ENCODE measurements around the gene HMGB4.
A peak's percentile ranks its signal among the peaks of the same experiment; 100 is the strongest.

HMGB4 gene

DNA sequence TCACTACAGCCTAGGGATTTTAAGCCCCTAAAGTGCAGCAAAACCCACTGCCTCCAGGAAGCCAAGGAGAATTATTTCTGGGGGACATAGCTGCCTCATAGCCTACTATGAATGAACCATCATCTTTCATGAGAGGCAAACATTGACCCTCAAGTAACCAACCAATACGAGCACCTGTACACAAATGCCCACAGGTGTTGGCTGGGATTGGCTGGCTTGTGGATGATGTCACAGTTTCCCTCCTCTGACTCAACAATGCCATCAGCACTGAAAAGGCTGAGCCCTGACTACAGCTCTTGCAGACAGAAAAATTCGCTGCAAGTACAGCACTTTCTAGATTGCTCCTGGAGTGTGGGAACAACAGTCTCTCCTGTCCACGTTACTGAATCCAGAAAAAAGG lies at the start of gene HMGB4:
TSS of gene HMGB4 (plus strand) at position 301 of the 400 bp plus-strand sequence. CDS start 113 bp downstream, outside the sequence.
- no peak for DNase-seq (ENCODE audit: low read depth in 2 of 2)
- H3K4me3 ChIP-seq (replicated peaks in 1 of 2; ENCODE audit: low read depth in 2 of 2, low read length in 2 of 2), result no peak within 1 kb of the TSS
- no peak for TF ChIP-seq CTCF (IDR thresholded peaks at IDR 0.05; ENCODE audit: low read depth, low read length)

- DNase-seq (ENCODE audit: low read depth in 2 of 2), result no peak
- no peak overlapping the region for H3K4me3 ChIP-seq (replicated peaks in 1 of 2; ENCODE audit: low read depth in 2 of 2, low read length in 2 of 2)
- TF ChIP-seq CTCF (IDR thresholded peaks at IDR 0.05; ENCODE audit: low read depth, low read length), result no peak
Measured at GRCh38 chr1:33814166-33814565, 49.7 kb upstream of the HMGB4 start.

GRCh38 chr1:33815061-33815460 lies 48.8 kb upstream of the HMGB4 start:
- TF ChIP-seq CTCF (IDR thresholded peaks at IDR 0.05; ENCODE audit: low read depth, low read length), result no peak
- DNase-seq (ENCODE audit: low read depth in 2 of 2), result peak; percentile 1 to 2

DNA sequence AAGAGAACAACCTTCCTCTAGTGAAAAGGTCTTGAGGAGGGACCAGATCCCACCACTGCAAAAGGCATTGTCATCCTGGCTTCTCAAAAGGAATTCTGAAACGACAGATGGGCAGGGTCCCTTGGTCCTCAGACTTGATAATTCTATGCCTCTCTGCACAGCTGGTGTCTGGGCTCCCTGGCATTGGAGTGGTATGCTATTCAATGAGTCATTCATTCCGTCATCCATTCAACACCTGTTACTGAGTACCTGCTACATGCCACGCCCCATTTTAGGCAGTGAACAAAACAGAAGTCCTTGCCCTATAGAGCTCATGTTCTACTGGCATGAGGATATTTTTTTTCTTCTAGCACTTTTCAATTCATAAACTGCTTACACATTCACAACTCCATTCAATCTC lies 45.8 kb upstream of the HMGB4 start:
- DNase-seq (ENCODE audit: low read depth in 2 of 2), result no peak
- H3K4me3 ChIP-seq (replicated peaks in 1 of 2; ENCODE audit: low read depth in 2 of 2, low read length in 2 of 2), result no peak overlapping the region
- TF ChIP-seq CTCF (IDR thresholded peaks at IDR 0.05; ENCODE audit: low read depth, low read length), result no peak

More at GRCh38 chr1:33815061-33815460, 48.8 kb upstream of the HMGB4 start:
- no peak overlapping the region for H3K4me3 ChIP-seq (replicated peaks in 1 of 2; ENCODE audit: low read depth in 2 of 2, low read length in 2 of 2)

- no peak for TF ChIP-seq CTCF (IDR thresholded peaks at IDR 0.05; ENCODE audit: low read depth, low read length)
- no peak for DNase-seq (ENCODE audit: low read depth in 2 of 2)
- no peak overlapping the region for H3K4me3 ChIP-seq (replicated peaks in 1 of 2; ENCODE audit: low read depth in 2 of 2, low read length in 2 of 2)
Measured at GRCh38 chr1:33819290-33819912, 44.5 kb upstream of the HMGB4 start.

GRCh38 chr1:33819913-33820311 lies 44.0 kb upstream of the HMGB4 start:
- H3K4me3 ChIP-seq (replicated peaks in 1 of 2; ENCODE audit: low read depth in 2 of 2, low read length in 2 of 2), result no peak overlapping the region
- no peak for DNase-seq (ENCODE audit: low read depth in 2 of 2)
- no peak for TF ChIP-seq CTCF (IDR thresholded peaks at IDR 0.05; ENCODE audit: low read depth, low read length)

DNA sequence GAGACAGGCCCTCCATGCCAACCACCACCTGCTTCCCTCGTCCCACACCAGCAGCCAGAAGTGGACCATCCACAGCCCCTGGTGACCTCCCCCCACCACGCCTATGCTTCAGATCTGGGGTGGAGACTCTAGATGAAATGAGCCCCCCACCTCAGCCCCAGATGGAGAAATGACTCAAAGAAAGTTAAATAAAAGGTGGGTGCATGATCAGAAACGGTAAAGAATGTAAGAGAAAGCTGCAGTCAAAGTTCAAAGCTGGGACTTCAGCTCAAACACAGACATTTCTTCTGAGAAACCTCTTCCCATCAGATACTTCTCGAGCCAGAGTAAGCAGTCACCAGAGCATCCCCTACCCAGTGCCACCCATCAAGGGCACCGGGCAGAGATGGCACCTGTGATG lies 43.1 kb upstream of the HMGB4 start:
- no peak overlapping the region for H3K4me3 ChIP-seq (replicated peaks in 1 of 2; ENCODE audit: low read depth in 2 of 2, low read length in 2 of 2)
- DNase-seq (ENCODE audit: low read depth in 2 of 2), result no peak
- TF ChIP-seq CTCF (IDR thresholded peaks at IDR 0.05; ENCODE audit: low read depth, low read length), result no peak
